Panc1 (cell line): ENCODE measurements around the gene PRAMEF5. TPM values are rescaled to one million over a fixed set of nuclear protein-coding genes. Genes with fewer than 3 reads are reported as not detected.
"Not testable (repeated sequence)": the region's sequence is repeated elsewhere in the genome, so short reads cannot be mapped to it uniquely, and the experiment has no call there.

Experiments
- ATAC-seq: fragments of 200-7000 bp; cut with Tn5 transposase; 2 replicates; pipeline ENCODE4 v1.9.1; 2020; ENCODE audit warnings: mild to moderate bottlenecking, moderate library complexity
- BruUV-seq: library from RNA; stranded (reverse); fragments of 400-500 nt; replicated peaks from 2 replicates; lab custom pipeline; 2021; lab: Mats Ljungman, UMichigan
- CTCF ChIA-PET: fragments of 300-600 bp; sonication (Branson Sonifier 250); formaldehyde crosslinking; loops from one replicate; lab custom pipeline; 2022; ENCODE audit warnings: antibody characterized with exemption; lab: Charles Lee
- POLR2A ChIA-PET: fragments of 300-600 bp; sonication (Branson Sonifier 250); formaldehyde crosslinking; loops from one replicate; lab custom pipeline; 2022; ENCODE audit warnings: antibody characterized with exemption; lab: Charles Lee
- DNase-seq: peaks from one replicate; pipeline ENCODE4 v3.0.0-alpha.2; 2010; ENCODE audit warnings: low read depth, low spot score
- H3K27ac ChIP-seq: 2 replicates; pipeline ENCODE4 v1.5.1; 2011; ENCODE audit warnings: mild to moderate bottlenecking, low read length, inconsistent platforms
- H3K27me3 ChIP-seq: fragments of 200-500 bp; sonication (Bioruptor generic); 2 replicates; pipeline ENCODE4 v1.6.0; 2014; ENCODE audit warnings: low read length, inconsistent platforms; ENCODE audit not compliant: control insufficient read depth, insufficient read depth
- H3K36me3 ChIP-seq: fragments of 200-500 bp; sonication (Bioruptor generic); 2 replicates; pipeline ENCODE4 v1.5.1; 2014; ENCODE audit warnings: inconsistent platforms, mild to moderate bottlenecking, low read length, moderate library complexity; ENCODE audit not compliant: control insufficient read depth, insufficient read depth
- H3K4me1 ChIP-seq: 2 replicates; pipeline ENCODE4 v1.5.1; 2011; ENCODE audit warnings: inconsistent platforms, mild to moderate bottlenecking, low read length, moderate library complexity; ENCODE audit not compliant: control insufficient read depth, insufficient read depth
- H3K4me3 ChIP-seq, 2 experiments: 2 replicates each; pipeline ENCODE4 v1.5.1; 2011 to 2012; ENCODE audit warnings: low read depth in 2 of 2, low read length in 2 of 2, mild to moderate bottlenecking in 2 of 2, inconsistent platforms in 1 of 2, moderate library complexity in 1 of 2
- H3K9me3 ChIP-seq: fragments of 200-500 bp; sonication (Bioruptor generic); 2 replicates; pipeline ENCODE4 v1.5.1; 2014; ENCODE audit warnings: low read depth, mild to moderate bottlenecking, inconsistent platforms, low read length, moderate library complexity; ENCODE audit not compliant: control insufficient read depth, insufficient read depth
- POLR2AphosphoS5 ChIP-seq: IDR thresholded peaks from 2 replicates; pipeline ENCODE4 v1.6.1; 2012; ENCODE audit warnings: mild to moderate bottlenecking, low read depth, low read length, moderate library complexity
- SIN3A ChIP-seq: IDR thresholded peaks from 2 replicates; pipeline ENCODE4 v1.6.1; 2012; ENCODE audit warnings: low read depth, mild to moderate bottlenecking, low read length, moderate library complexity, borderline replicate concordance; ENCODE audit not compliant: insufficient read depth
- TCF7L2 ChIP-seq: IDR thresholded peaks from 2 replicates; pipeline ENCODE4 v1.6.1; 2011; ENCODE audit warnings: mild to moderate bottlenecking, low read depth, low read length, inconsistent platforms
- in situ Hi-C: cut with HindIII; loops from 2 replicates; pipeline ENCODE4 v1.10.0; 2016; ENCODE audit warnings: low sequenced_read_pairs, low pct_unique_long_range_greater_than_20kb
- intact Hi-C: fragments of 100-400 bp; cut with micrococcal nuclease; formaldehyde crosslinking; loops from one replicate; pipeline ENCODE4 v1.10.0; 2022; ENCODE audit not compliant: unreplicated experiment
- total RNA-seq: library from RNA; stranded (reverse); gene quantifications from one replicate; pipeline ENCODE4 v1.2.1, GENCODE V29; 2021; ENCODE audit not compliant: unreplicated experiment
- TF ChIP-seq, protein P1 (sequence below), 2 experiments: IDR thresholded peaks; 2 replicates each; pipeline ENCODE4 v1.6.1; 2011 to 2012; ENCODE audit warnings: low read depth in 2 of 2, control low read depth in 1 of 2, low read length in 1 of 2, mild to moderate bottlenecking in 1 of 2, moderate library complexity in 1 of 2; ENCODE audit not compliant: insufficient read depth in 1 of 2
- TF ChIP-seq, protein P2 (sequence below): fragments of 450-650 bp; IDR thresholded peaks from 2 replicates; pipeline ENCODE4 v1.5.1; 2017; ENCODE audit warnings: mild to moderate bottlenecking

The PRAMEF5 gene
- total RNA-seq, 1 experiment from 2014 or later, result not detected

GRCh38 chr1:13224480-13225060 is 29.4 kb upstream of the PRAMEF5 start:
- Histone ChIP-seq H3K27me3 (0 out of 2 replicates have a peak, but pooled peaks cover 3% of the 10 kb centered on the region), H3K9me3 (no peaks in the 10 kb centered on the region), H3K4me1 (no peaks in the 10 kb centered on the region), H3K36me3 (no peaks in the 10 kb centered on the region), H3K4me3 (no peak overlapping the region), H3K27ac (no peak overlapping the region)
- intact Hi-C loops (no loop called here), in situ Hi-C loops (no loop called here)
- no peak for DNase-seq
- TF ChIP-seq, protein P1, sequence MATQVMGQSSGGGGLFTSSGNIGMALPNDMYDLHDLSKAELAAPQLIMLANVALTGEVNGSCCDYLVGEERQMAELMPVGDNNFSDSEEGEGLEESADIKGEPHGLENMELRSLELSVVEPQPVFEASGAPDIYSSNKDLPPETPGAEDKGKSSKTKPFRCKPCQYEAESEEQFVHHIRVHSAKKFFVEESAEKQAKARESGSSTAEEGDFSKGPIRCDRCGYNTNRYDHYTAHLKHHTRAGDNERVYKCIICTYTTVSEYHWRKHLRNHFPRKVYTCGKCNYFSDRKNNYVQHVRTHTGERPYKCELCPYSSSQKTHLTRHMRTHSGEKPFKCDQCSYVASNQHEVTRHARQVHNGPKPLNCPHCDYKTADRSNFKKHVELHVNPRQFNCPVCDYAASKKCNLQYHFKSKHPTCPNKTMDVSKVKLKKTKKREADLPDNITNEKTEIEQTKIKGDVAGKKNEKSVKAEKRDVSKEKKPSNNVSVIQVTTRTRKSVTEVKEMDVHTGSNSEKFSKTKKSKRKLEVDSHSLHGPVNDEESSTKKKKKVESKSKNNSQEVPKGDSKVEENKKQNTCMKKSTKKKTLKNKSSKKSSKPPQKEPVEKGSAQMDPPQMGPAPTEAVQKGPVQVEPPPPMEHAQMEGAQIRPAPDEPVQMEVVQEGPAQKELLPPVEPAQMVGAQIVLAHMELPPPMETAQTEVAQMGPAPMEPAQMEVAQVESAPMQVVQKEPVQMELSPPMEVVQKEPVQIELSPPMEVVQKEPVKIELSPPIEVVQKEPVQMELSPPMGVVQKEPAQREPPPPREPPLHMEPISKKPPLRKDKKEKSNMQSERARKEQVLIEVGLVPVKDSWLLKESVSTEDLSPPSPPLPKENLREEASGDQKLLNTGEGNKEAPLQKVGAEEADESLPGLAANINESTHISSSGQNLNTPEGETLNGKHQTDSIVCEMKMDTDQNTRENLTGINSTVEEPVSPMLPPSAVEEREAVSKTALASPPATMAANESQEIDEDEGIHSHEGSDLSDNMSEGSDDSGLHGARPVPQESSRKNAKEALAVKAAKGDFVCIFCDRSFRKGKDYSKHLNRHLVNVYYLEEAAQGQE (IDR thresholded peaks at IDR 0.05; ENCODE audit: insufficient read depth in 1 of 2, low read depth in 2 of 2, low read length in 1 of 2), result no peak
- TF ChIP-seq TCF7L2, result no peak
- no peak for TF ChIP-seq POLR2AphosphoS5
- no peak for TF ChIP-seq SIN3A
- TF ChIP-seq, protein P2, sequence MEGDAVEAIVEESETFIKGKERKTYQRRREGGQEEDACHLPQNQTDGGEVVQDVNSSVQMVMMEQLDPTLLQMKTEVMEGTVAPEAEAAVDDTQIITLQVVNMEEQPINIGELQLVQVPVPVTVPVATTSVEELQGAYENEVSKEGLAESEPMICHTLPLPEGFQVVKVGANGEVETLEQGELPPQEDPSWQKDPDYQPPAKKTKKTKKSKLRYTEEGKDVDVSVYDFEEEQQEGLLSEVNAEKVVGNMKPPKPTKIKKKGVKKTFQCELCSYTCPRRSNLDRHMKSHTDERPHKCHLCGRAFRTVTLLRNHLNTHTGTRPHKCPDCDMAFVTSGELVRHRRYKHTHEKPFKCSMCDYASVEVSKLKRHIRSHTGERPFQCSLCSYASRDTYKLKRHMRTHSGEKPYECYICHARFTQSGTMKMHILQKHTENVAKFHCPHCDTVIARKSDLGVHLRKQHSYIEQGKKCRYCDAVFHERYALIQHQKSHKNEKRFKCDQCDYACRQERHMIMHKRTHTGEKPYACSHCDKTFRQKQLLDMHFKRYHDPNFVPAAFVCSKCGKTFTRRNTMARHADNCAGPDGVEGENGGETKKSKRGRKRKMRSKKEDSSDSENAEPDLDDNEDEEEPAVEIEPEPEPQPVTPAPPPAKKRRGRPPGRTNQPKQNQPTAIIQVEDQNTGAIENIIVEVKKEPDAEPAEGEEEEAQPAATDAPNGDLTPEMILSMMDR, result no peak
- CTCF ChIA-PET, result no interaction called here
- no TSS peak for BruUV-seq
- ATAC-seq, result no peak
- POLR2A ChIA-PET, result no interaction called here

DNA sequence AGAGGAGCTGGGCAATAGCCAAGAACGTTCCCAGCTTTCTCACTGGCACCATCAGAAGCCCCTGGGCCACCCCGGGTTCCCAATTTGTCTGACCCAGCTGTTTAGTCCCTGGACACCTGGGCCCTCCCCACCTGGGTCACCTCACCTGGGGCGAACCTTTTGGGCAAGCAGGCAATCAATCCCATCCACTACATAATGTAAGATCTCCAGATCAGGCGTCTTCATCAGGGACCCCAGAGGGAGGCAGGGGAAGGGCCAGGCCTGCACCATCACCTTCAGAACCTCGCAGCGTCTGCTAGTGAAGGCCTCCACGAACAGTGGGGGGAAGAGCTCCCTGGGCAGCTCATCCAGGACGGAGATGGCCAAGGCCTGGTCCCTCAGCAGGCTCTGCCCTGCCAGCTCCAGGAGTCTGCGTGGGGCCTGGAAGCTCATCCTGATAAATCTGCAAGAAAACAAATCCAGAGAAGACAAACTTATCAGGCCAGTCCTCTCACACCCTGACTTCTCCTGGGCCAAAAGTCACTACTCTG is 28.3 kb upstream of the PRAMEF5 start, which contains the start of gene PRAMEF18:
Gene PRAMEF18, minus strand, starts transcription at position 480 of the 530 bp plus-strand sequence. Its CDS starts 48 bp downstream, at position 432.
- DNase-seq, CTCF ChIA-PET, in situ Hi-C loops: not testable (repeated sequence)

DNA sequence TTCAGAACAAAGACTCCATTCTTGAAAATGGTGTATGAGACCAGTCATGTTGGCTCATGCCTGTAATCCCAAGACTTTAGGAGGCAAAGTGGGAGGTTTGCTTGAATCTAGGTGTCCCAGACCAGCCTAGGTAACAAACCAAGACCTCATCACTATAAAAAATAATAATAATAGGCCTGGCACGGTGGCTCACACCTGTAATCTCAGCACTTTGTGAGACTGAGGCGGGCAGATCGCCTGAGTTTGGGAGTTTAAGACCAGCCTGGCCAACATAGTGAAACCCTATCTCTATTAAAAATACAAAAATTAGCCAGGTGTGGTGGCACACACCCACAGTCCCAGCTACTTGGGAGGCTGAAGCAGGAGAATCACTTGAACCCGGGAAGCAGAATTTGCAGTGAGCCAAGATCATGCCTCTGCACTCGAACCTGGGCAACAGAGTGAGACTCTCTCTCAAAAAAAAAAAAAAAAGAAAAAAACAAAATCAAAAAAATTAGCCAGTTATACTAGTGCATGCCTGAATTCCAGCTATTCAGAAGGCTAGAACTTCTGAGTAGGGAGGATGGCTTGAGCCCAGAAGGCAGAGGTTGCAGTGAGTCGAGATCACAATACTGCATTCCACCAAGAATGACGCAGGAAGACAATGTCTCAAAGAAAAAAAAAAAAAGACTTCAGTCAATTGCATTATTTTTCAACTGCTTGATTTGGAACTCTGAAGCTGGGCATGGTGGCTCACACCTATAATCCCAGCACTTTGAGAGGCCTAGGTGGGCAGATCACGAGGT is 26.5 kb upstream of the PRAMEF5 start:
- CTCF ChIA-PET, result interaction anchor here (0.7 kb wide), 1 partner anchor 580 kb away, joined by 4 read pairs; no protein-coding TSS in a partner anchor
- H3K4me1 ChIP-seq, POLR2A ChIA-PET, H3K27ac ChIP-seq, BruUV-seq, DNase-seq, H3K36me3 ChIP-seq, H3K9me3 ChIP-seq, in situ Hi-C loops, H3K4me3 ChIP-seq, ATAC-seq, H3K27me3 ChIP-seq, intact Hi-C loops: not testable (repeated sequence)

More for the DNA sequence above, 28.3 kb upstream of the PRAMEF5 start, which contains the start of gene PRAMEF18:
- POLR2A ChIA-PET, H3K4me1 ChIP-seq, intact Hi-C loops, ATAC-seq, H3K27me3 ChIP-seq, BruUV-seq, H3K9me3 ChIP-seq, H3K4me3 ChIP-seq, H3K27ac ChIP-seq, H3K36me3 ChIP-seq: not testable (repeated sequence)
